Activated naive CD4-positive, alpha-beta T cell treated with anti-CD3 and anti-CD28 coated beads, Interleukin-2, amount 50 U/mL, for 72 hours (primary cell): Measurements from ENCODE around the gene ITIH5. TPM values are rescaled to one million over a fixed set of nuclear protein-coding genes. Genes with fewer than 3 reads are reported as not detected.
"Not testable (repeated sequence)": the region's sequence is repeated elsewhere in the genome, so short reads cannot be mapped to it uniquely, and the experiment has no call there.

Source experiments
- ATAC-seq, 2 donors: fragments of 150-1000 bp; cut with Tn5 transposase; 2 replicates each; pipeline ENCODE4 v1.10.0; 2021; ENCODE audit warnings: mild to moderate bottlenecking in 2 of 2, moderate library complexity in 2 of 2
- DNase-seq, 2 donors: peaks; one replicate each; pipeline ENCODE4 v3.0.0; 2021 to 2022; ENCODE audit warnings: low spot score in 2 of 2
- H3K27ac Mint-ChIP-seq, 2 donors: one replicate each; pipeline ENCODE4 v1.8.0; 2022; ENCODE audit warnings: mild to moderate bottlenecking in 2 of 2, mixed read lengths in 2 of 2
- H3K36me3 Mint-ChIP-seq, 2 donors: one replicate each; pipeline ENCODE4 v1.8.0; 2022; ENCODE audit warnings: mixed read lengths in 2 of 2
- H3K9me3 Mint-ChIP-seq, 2 donors: one replicate each; pipeline ENCODE4 v1.8.0; 2022; ENCODE audit warnings: mixed read lengths in 2 of 2
- total RNA-seq, 2 donors: library from RNA; stranded (reverse); gene quantifications; one replicate each; pipeline ENCODE4 v1.2.3, GENCODE V29; 2022

ITIH5 gene
- total RNA-seq, 2 donors from 2014 or later = 0.21 TPM; not detected in 1

GRCh38 chr10:7659560-7659959 is 7.2 kb downstream of the ITIH5 start:
- no peak for DNase-seq
- ATAC-seq = no peak
- H3K36me3 Mint-ChIP-seq = no peaks in the 10 kb centered on the region
- no peak overlapping the region for H3K27ac Mint-ChIP-seq
- H3K9me3 Mint-ChIP-seq = no peaks in the 10 kb centered on the region

DNA sequence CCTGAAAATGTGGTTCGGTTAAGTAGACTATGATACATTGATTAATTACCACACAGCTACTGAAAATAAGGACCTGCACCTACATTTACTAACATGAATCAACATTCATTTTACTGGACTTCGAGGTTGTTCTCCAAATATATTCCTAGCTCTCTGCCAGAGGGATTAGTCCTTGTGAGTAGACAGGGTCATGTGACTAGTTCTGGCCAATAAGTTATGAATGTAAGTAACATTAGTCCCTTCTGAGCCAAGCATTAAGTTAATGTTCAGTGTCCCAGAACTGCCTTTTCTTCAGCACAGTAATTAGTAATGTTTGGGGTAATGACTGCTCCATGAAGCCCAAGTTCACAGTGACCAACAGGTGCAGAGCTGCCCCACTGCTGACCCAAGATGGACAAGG is 9.2 kb downstream of the ITIH5 start:
- H3K27ac Mint-ChIP-seq = no peak overlapping the region
- no peak for ATAC-seq
- no peak for DNase-seq
- H3K36me3 Mint-ChIP-seq = no peaks in the 10 kb centered on the region
- H3K9me3 Mint-ChIP-seq = no peaks in the 10 kb centered on the region

DNA sequence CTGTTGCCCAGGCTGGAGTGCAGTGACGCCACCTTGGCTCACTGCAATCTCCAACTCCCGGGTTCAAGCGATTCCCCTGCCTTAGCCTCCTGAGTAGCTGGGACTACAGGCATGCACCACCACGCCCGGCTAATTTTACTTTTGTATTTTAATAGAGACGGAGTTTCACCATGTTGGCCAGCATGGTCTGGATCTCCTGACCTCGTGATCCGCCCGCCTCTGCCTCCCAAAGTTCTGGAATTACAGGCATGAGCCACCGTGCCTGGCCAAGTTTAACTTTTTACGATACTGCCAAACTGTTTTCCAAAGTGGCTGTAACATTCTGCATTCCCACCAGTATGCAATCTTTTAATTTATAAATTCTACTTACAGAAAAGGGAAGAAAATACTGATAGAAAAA is 9.7 kb downstream of the ITIH5 start:
- not testable (repeated sequence) for H3K27ac Mint-ChIP-seq, ATAC-seq, H3K36me3 Mint-ChIP-seq, H3K9me3 Mint-ChIP-seq, DNase-seq

- Mint-ChIP-seq H3K36me3 (no peaks in the 10 kb centered on the region), H3K27ac (peak overlapping the region in 1 of 2 donors; percentile 48), H3K9me3 (no peaks in the 10 kb centered on the region)
- DNase-seq = no peak
- ATAC-seq = no peak
Observed at GRCh38 chr10:7651853-7652470, 14.8 kb downstream of the ITIH5 start.

- ATAC-seq (no peak), DNase-seq (no peak)
- Mint-ChIP-seq H3K9me3 (no peaks in the 10 kb centered on the region), H3K27ac (no peak overlapping the region), H3K36me3 (no peaks in the 10 kb centered on the region)
Observed at GRCh38 chr10:7649673-7650300, 17.0 kb downstream of the ITIH5 start.

DNA sequence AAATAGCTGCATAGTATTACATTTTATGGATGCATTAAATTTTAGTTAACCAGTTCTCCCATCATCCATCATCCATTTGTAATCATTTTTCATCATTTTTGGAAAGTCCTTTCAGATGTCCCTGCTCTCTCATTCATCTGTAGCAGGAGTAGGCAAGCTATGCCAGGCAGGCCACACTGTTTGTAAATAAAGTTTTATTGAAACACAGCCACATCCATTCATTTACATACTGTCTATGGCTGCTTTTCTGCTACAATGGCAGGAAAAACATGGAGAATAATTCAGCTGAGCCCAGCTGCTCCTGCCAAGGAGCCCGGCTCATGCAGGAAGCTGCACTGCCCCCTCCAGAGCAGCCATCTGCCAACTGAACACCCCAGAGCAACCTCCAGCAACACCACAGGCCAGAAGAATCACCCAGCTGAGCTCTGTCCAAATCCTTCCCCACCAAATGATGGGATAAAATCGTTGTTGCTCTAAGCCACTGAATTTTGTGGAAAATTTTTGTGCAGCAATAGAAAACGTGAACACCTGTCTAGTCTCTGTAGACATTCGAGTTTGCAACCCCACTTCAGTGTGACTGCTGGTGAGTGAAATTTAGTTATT is 19.6 kb downstream of the ITIH5 start:
- H3K9me3 Mint-ChIP-seq = no peaks in the 10 kb centered on the region
- ATAC-seq = no peak
- no peak overlapping the region for H3K27ac Mint-ChIP-seq
- no peaks in the 10 kb centered on the region for H3K36me3 Mint-ChIP-seq
- no peak for DNase-seq

DNA sequence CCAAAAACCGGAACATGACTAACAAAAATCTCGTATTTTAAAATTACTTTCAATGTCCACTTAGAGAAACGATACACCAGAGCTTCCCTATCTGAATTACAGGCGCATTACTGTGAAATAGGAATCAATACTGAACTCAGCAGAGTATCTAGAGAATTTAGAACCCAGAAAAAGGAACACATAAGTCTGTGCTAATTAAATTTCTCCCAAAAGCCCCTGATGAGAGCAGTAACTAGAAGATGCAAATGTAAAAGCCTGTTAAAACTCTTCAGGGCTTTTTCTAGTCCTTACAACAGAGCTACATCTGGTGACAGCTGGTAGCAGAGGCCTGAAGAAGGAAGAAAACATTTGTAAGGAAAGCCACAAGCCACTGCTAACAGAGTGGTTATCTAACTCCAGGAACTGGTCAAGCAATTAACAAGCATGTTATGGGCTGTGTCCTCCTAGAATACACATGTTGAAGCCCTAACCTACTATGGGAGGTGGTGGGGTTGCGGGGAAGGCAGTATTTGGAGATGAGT is 24.2 kb downstream of the ITIH5 start:
- H3K9me3 Mint-ChIP-seq = peaks cover 0 to 4% of the 10 kb centered on the region in 2 donors
- peaks cover 0 to 11% of the 10 kb centered on the region in 2 donors for H3K36me3 Mint-ChIP-seq
- H3K27ac Mint-ChIP-seq = no peak overlapping the region
- DNase-seq (no peak), ATAC-seq (no peak)

GRCh38 chr10:7635408-7636125 is 31.2 kb downstream of the ITIH5 start:
- no peak for ATAC-seq
- Mint-ChIP-seq H3K36me3 (peaks cover 0 to 16% of the 10 kb centered on the region in 2 donors), H3K27ac (no peak overlapping the region)

GRCh38 chr10:7634142-7634894 is 32.4 kb downstream of the ITIH5 start:
- Mint-ChIP-seq H3K36me3 (peaks cover 0 to 13% of the 10 kb centered on the region in 2 donors), H3K9me3 (peaks cover 0 to under 1% of the 10 kb centered on the region in 2 donors), H3K27ac (no peak overlapping the region)
- ATAC-seq (no peak), DNase-seq (no peak)

More at GRCh38 chr10:7635408-7636125, 31.2 kb downstream of the ITIH5 start:
- DNase-seq = no peak
- H3K9me3 Mint-ChIP-seq = peaks cover 0 to 4% of the 10 kb centered on the region in 2 donors

DNA sequence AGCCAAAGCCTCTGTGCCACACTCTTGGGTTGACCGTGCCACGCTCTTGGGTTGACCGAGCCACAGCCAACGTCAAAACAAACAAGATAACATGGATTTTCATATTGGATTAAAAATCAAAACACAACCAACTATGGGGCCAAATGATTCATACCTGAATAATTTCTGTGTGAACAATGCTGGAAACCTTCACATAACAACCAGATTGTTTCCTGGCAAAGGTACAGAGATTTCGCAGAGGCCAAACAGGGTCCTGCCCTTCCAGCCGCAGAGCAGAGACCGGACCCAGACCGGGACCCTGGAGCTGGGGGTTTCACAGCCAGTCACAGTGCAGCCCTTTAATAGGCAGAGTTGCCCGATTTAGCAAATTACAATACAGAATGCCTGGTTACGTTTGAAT is 40.5 kb downstream of the ITIH5 start:
- Mint-ChIP-seq H3K36me3 (no peaks in the 10 kb centered on the region), H3K27ac (no peak overlapping the region), H3K9me3 (peaks cover 0 to 11% of the 10 kb centered on the region in 2 donors)
- DNase-seq = no peak
- ATAC-seq = no peak

GRCh38 chr10:7625836-7626235 is 40.9 kb downstream of the ITIH5 start:
- Mint-ChIP-seq H3K27ac (no peak overlapping the region), H3K9me3 (peaks cover 0 to 11% of the 10 kb centered on the region in 2 donors), H3K36me3 (no peaks in the 10 kb centered on the region)
- DNase-seq (no peak), ATAC-seq (no peak)

DNA sequence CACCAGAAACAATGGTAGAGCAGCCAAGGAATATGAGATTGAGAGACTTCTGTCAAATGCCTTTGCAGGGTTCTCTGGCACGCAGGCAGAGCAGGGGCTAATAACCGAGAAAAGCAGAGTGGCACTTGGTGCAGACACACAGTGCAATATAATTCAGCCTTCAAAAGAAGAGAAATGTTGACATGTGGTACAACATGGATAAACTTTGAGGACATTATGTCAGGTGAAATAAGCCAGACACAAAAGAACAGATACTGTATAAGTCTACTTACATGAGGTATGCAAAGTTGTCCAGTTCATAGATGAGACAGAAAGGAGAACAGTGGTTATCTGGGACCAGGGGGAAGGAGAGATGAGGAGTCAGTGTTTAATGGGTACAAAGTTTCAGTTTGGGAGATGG is 41.8 kb downstream of the ITIH5 start:
- no peak for ATAC-seq
- H3K36me3 Mint-ChIP-seq = no peaks in the 10 kb centered on the region
- no peak for DNase-seq
- peaks cover 0 to 11% of the 10 kb centered on the region in 2 donors for H3K9me3 Mint-ChIP-seq
- no peak overlapping the region for H3K27ac Mint-ChIP-seq

GRCh38 chr10:7622969-7623368 is 43.8 kb downstream of the ITIH5 start:
- no peak for DNase-seq
- H3K27ac Mint-ChIP-seq = no peak overlapping the region

DNA sequence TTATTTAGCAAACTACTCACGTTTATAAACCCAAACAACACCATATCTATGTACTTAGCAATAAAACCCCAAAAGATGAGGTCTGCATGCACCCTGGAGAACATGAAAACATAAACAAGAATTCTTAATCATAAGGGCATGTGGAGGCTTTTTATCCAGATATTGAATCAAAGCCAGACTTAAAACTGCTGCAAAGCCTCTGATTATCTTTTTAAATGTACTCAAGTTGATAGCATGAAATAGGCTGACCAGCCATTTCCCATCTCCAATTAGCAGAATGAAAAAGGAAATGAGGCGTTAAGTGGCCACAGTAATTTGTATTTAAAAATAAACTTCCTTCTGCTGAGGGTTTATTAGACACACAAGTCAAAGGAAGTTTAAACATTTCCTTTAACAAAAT is 48.3 kb downstream of the ITIH5 start:
- no peak for ATAC-seq
- no peak for DNase-seq
- no peaks in the 10 kb centered on the region for H3K9me3 Mint-ChIP-seq
- no peaks in the 10 kb centered on the region for H3K36me3 Mint-ChIP-seq
- H3K27ac Mint-ChIP-seq = no peak overlapping the region

More at GRCh38 chr10:7622969-7623368, 43.8 kb downstream of the ITIH5 start:
- Mint-ChIP-seq H3K36me3 (no peaks in the 10 kb centered on the region), H3K9me3 (no peaks in the 10 kb centered on the region)
- no peak for ATAC-seq

GRCh38 chr10:7611909-7612308 is 54.9 kb downstream of the ITIH5 start:
- DNase-seq = no peak
- H3K36me3 Mint-ChIP-seq = no peaks in the 10 kb centered on the region
- H3K27ac Mint-ChIP-seq = no peak overlapping the region
- no peaks in the 10 kb centered on the region for H3K9me3 Mint-ChIP-seq
- no peak for ATAC-seq

GRCh38 chr10:7610651-7611389 is 55.9 kb downstream of the ITIH5 start:
- no peaks in the 10 kb centered on the region for H3K9me3 Mint-ChIP-seq
- H3K36me3 Mint-ChIP-seq = no peaks in the 10 kb centered on the region
- no peak for ATAC-seq
- no peak for DNase-seq
- no peak overlapping the region for H3K27ac Mint-ChIP-seq
